Measurements from ENCODE around the gene STK10. TPM values are rescaled to one million over a fixed set of nuclear protein-coding genes. Genes with fewer than 3 reads are reported as not detected.
"Not testable (repeated sequence)": the region's sequence is repeated elsewhere in the genome, so short reads cannot be mapped to it uniquely, and the experiment has no call there.

The STK10 gene
- total and polyA plus RNA-seq, 3 donors from 2014 or later = 48.8 to 148 (median 142) TPM

DNA sequence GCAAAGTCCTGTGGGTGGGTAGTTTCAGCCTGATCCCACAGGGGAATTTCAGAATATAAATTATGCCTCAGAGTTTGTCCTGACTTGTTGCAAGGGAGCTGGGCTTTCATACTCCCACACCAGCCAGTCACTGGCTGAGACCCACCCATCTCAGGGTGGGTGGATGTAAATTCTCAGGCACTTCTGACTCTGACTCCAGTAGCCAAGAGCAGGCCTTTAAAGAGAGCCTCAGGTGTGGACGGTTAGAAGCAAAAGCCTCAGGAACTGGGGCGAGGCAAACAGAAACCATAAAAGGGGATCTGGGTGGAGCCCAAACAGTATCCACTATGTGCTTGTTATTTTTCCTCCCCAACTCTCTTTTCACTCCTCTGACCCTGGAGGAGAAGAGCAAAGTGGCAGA, 153.0 kb downstream of the STK10 start:
- WGBS, 2 donors = 58 to 71% methylated on average over 2 of the region's 2 CpGs
- H3K4me3 ChIP-seq = no peak overlapping the region
- no peak overlapping the region for H3K27ac ChIP-seq
- DNase-seq = no peak
- no peaks in the 10 kb centered on the region for H3K4me1 ChIP-seq
- TF ChIP-seq, protein P1, sequence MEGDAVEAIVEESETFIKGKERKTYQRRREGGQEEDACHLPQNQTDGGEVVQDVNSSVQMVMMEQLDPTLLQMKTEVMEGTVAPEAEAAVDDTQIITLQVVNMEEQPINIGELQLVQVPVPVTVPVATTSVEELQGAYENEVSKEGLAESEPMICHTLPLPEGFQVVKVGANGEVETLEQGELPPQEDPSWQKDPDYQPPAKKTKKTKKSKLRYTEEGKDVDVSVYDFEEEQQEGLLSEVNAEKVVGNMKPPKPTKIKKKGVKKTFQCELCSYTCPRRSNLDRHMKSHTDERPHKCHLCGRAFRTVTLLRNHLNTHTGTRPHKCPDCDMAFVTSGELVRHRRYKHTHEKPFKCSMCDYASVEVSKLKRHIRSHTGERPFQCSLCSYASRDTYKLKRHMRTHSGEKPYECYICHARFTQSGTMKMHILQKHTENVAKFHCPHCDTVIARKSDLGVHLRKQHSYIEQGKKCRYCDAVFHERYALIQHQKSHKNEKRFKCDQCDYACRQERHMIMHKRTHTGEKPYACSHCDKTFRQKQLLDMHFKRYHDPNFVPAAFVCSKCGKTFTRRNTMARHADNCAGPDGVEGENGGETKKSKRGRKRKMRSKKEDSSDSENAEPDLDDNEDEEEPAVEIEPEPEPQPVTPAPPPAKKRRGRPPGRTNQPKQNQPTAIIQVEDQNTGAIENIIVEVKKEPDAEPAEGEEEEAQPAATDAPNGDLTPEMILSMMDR (IDR thresholded peaks at IDR 0.05) = no peak
- no peak for TF ChIP-seq POLR2A (IDR thresholded peaks at IDR 0.05)
- H3K9me3 ChIP-seq = no peaks in the 10 kb centered on the region
- no peaks in the 10 kb centered on the region for H3K27me3 ChIP-seq
- H3K36me3 ChIP-seq (ENCODE audit: low read depth, missing control alignments) = no peaks in the 10 kb centered on the region
- intact Hi-C loops (cut with DNase I; ENCODE audit: low total_unique reads) = no loop called here

DNA sequence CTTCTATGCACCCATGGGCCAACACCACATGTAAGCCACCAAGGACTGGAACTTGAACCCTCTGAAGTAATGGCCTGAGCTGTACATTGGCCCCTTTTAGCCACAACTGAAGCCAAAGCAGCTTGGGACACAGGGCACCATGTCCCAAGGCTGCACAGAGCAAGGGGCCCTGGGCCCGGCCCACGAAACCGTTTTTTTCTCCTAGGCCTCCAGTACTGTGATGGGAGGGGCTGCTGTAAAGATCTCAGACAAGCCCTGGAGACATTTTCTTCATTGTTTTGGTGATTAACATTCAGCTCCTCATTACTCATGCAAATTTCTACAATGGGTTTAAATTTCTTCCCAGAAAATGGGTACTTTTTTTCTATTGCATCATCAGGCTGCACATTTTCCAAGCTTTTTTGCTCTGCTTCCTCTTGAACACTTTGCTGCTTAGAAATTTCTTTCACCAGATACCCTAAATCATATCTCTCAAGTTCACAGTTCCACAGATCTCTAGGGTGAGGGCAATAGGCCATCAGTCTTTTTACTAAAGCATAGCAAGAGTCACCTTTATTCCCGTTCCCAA, 156.0 kb downstream of the STK10 start:
- intact Hi-C loops (cut with DNase I; ENCODE audit: low total_unique reads) = no loop called here
- Histone ChIP-seq H3K4me1 (no peaks in the 10 kb centered on the region), H3K4me3 (no peak overlapping the region), H3K36me3 (ENCODE audit: low read depth, missing control alignments) (no peaks in the 10 kb centered on the region), H3K27me3 (no peaks in the 10 kb centered on the region), H3K27ac (no peak overlapping the region), H3K9me3 (no peaks in the 10 kb centered on the region)
- no peak for DNase-seq
- 97 to 98% methylated on average over 4 of the region's 4 CpGs for WGBS, 2 donors
- TF ChIP-seq, protein P1 (IDR thresholded peaks at IDR 0.05) = no peak
- TF ChIP-seq POLR2A (IDR thresholded peaks at IDR 0.05) = no peak

DNA sequence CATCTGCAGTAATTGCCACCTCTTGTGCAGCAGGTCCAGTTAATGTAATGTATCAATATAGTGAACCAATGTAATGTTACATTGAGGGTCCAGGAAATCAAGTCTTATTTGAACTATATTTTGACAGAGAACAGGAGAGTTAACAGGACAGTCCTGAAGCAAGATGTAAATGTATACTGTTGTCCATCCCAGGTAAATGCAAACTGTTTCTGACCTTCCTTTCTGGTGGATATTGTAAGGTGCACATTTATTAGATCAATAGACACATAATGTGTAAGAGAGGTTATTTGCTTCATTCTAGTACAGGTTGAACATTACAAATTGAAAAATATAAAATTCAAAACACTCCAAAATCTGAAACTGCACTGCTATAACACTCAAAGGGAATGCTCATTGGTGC, 158.1 kb downstream of the STK10 start:
- no peak overlapping the region for H3K27ac ChIP-seq
- no peak for DNase-seq
- H3K4me3 ChIP-seq = no peak overlapping the region
- no peak for TF ChIP-seq POLR2A (IDR thresholded peaks at IDR 0.05)
- TF ChIP-seq, protein P1 (IDR thresholded peaks at IDR 0.05) = no peak
- intact Hi-C loops (cut with DNase I; ENCODE audit: low total_unique reads) = no loop called here
- no peaks in the 10 kb centered on the region for H3K4me1 ChIP-seq
- H3K36me3 ChIP-seq (ENCODE audit: low read depth, missing control alignments) = no peaks in the 10 kb centered on the region
- no peaks in the 10 kb centered on the region for H3K27me3 ChIP-seq
- H3K9me3 ChIP-seq = no peaks in the 10 kb centered on the region

DNA sequence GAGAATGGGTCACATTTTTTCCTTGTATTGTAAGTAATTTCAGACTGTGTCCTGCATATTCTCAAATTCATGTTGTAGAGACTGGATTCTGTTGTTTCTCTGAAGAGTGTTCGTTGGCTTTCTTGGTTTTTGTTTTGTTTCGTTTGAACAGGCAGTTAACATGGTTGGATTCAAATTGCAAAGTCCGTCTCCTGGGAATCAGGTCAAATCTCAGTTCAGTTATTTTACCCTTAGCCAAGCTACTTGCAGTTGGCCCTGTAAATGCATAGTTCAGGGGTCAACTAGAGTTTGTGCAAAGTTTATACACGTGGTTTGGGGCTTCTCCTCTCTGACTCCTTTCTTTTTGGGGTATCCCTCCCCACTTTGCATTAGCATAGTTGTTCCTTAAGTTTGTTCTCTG, 159.9 kb downstream of the STK10 start:
- H3K9me3 ChIP-seq = no peaks in the 10 kb centered on the region
- H3K4me1 ChIP-seq = no peaks in the 10 kb centered on the region
- TF ChIP-seq, protein P1 (IDR thresholded peaks at IDR 0.05) = no peak
- TF ChIP-seq POLR2A (IDR thresholded peaks at IDR 0.05) = no peak
- no peak overlapping the region for H3K4me3 ChIP-seq
- WGBS, 2 donors = 56 to 59% methylated on average over 4 of the region's 4 CpGs
- no peaks in the 10 kb centered on the region for H3K36me3 ChIP-seq (ENCODE audit: low read depth, missing control alignments)
- H3K27me3 ChIP-seq = no peaks in the 10 kb centered on the region
- H3K27ac ChIP-seq = no peak overlapping the region
- DNase-seq = no peak
- intact Hi-C loops (cut with DNase I; ENCODE audit: low total_unique reads) = no loop called here

DNA sequence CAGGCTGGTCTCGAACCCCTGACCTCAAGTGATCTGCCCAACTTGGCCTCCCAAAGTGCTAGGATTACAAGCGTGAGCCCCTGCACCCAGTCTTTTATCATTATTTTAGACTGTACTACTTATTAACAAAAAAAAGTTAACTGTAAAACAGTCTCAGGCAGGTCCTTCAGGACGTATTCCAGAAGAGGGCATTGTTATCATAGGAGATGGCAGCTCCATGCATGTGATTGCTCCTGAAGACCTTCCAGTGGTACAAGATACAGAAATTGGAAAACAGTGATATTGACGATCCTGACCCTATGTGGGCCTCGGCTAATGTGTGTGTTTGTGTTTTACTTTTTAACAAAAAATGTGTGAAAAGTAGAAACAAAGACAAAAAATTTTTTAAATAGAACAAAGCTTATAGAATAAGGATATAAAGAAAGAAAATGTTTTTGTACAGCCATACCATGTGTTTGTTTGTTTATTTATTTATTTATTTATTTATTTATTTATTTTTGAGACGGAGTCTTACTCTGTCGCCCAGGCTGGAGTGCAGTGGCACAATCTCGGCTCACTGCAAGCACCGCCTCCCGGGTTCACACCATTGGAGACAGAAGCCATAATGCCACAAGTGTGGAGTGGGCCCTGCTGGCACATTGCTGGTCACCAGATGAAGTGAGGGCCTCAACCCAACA, 167.8 kb downstream of the STK10 start:
- intact Hi-C loops (cut with DNase I; ENCODE audit: low total_unique reads); H3K9me3 ChIP-seq; H3K4me1 ChIP-seq; DNase-seq; H3K27me3 ChIP-seq; H3K36me3 ChIP-seq (ENCODE audit: low read depth, missing control alignments); H3K4me3 ChIP-seq; H3K27ac ChIP-seq: not testable (repeated sequence)
- 83 to 86% methylated on average over 10 of the region's 10 CpGs for WGBS, 2 donors
